Measurements from ENCODE around the gene RPAP2.
"Not testable (repeated sequence)": the region's sequence is repeated elsewhere in the genome, so short reads cannot be mapped to it uniquely, and the experiment has no call there.

RPAP2 gene

GRCh38 chr1:92343061-92343460, 44.2 kb downstream of the RPAP2 start:
- Histone ChIP-seq H3K4me2 (no peak overlapping the region), H3K9ac (no peak overlapping the region), H4K20me1 (no peaks in the 10 kb centered on the region), H3K4me1 (no peaks in the 10 kb centered on the region), H3K27ac (no peak overlapping the region), H3K4me3 (no peak overlapping the region), H3K36me3 (peaks cover 51% of the 10 kb centered on the region), H3K9me3 (no peaks in the 10 kb centered on the region), H3K27me3 (no peaks in the 10 kb centered on the region)
- peak; percentile 21; the same call in 1 of the 2 replicates for TF ChIP-seq Cebpa-rat (IDR thresholded peaks at IDR 0.05)

DNA sequence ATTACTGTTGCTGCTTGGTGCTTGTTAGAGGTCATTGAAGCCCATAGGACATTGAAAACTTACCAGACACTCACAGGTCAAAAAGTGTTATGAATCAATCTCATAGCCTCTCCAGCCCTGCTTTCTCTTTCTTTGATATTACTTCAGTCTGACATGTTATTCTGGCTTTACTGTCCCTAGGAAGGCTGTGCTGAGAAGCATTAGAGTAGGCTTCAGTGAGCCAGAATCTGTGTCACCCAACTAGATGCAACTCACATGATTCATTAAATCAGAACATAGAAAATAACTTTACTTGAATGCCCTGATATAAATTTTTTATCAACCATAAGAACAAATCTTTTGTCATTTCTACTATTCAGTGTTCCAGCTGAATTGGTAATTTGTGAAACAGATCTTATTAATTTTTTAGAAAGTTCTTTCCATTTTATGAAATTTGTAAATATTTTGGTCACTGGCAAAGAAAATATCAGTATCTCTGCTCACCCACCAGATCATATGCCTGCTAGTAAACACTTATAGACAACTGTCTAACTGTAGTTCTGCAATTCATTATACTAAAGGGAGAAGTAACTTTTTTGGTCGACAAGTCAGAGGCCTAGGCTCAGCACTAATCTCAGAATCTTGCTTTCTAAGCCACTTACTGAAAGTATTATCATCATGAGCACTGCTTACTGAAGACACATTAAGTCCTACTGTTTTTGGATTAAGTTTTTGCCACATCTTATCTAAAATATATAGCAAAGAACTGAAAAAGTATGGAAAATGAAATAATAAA, 48.2 kb downstream of the RPAP2 start:
- no peak overlapping the region for H3K4me3 ChIP-seq
- no peaks in the 10 kb centered on the region for H3K27me3 ChIP-seq
- H4K20me1 ChIP-seq = no peaks in the 10 kb centered on the region
- TF ChIP-seq Cebpa-rat (IDR thresholded peaks at IDR 0.05) = no peak
- H3K36me3 ChIP-seq = peaks cover 66% of the 10 kb centered on the region
- H3K4me1 ChIP-seq = no peaks in the 10 kb centered on the region
- no peak overlapping the region for H3K4me2 ChIP-seq
- H3K9me3 ChIP-seq = peaks cover 15% of the 10 kb centered on the region
- H3K27ac ChIP-seq = no peak overlapping the region
- H3K9ac ChIP-seq = no peak overlapping the region

GRCh38 chr1:92352856-92353255, 54.0 kb downstream of the RPAP2 start:
- no peak overlapping the region for H3K27ac ChIP-seq
- no peak overlapping the region for H3K9ac ChIP-seq
- H3K4me3 ChIP-seq = no peak overlapping the region
- TF ChIP-seq Cebpa-rat (IDR thresholded peaks at IDR 0.05) = no peak
- no peaks in the 10 kb centered on the region for H3K27me3 ChIP-seq
- H3K4me1 ChIP-seq = no peaks in the 10 kb centered on the region
- H3K4me2 ChIP-seq = no peak overlapping the region
- H3K9me3 ChIP-seq = peaks cover 24% of the 10 kb centered on the region
- no peaks in the 10 kb centered on the region for H4K20me1 ChIP-seq
- H3K36me3 ChIP-seq = peaks cover 72% of the 10 kb centered on the region

GRCh38 chr1:92354259-92354658, 55.4 kb downstream of the RPAP2 start:
- no peaks in the 10 kb centered on the region for H4K20me1 ChIP-seq
- no peaks in the 10 kb centered on the region for H3K27me3 ChIP-seq
- no peaks in the 10 kb centered on the region for H3K4me1 ChIP-seq
- no peak overlapping the region for H3K4me3 ChIP-seq
- no peak overlapping the region for H3K4me2 ChIP-seq
- peaks cover 24% of the 10 kb centered on the region for H3K9me3 ChIP-seq
- TF ChIP-seq Cebpa-rat (IDR thresholded peaks at IDR 0.05) = no peak
- H3K27ac ChIP-seq = no peak overlapping the region
- H3K9ac ChIP-seq = no peak overlapping the region
- H3K36me3 ChIP-seq = peaks cover 74% of the 10 kb centered on the region

GRCh38 chr1:92356956-92357355, 58.1 kb downstream of the RPAP2 start:
- H3K4me2 ChIP-seq = no peak overlapping the region
- H4K20me1 ChIP-seq = no peaks in the 10 kb centered on the region
- no peak overlapping the region for H3K27ac ChIP-seq
- H3K4me1 ChIP-seq = no peaks in the 10 kb centered on the region
- no peak overlapping the region for H3K4me3 ChIP-seq
- TF ChIP-seq Cebpa-rat (IDR thresholded peaks at IDR 0.05) = no peak
- peaks cover 65% of the 10 kb centered on the region for H3K36me3 ChIP-seq
- peaks cover 10% of the 10 kb centered on the region for H3K9me3 ChIP-seq
- H3K9ac ChIP-seq = no peak overlapping the region
- H3K27me3 ChIP-seq = no peaks in the 10 kb centered on the region

GRCh38 chr1:92359382-92359781, 60.5 kb downstream of the RPAP2 start:
- H4K20me1 ChIP-seq, H3K4me2 ChIP-seq, H3K27me3 ChIP-seq, H3K9ac ChIP-seq, H3K9me3 ChIP-seq, H3K4me3 ChIP-seq, H3K27ac ChIP-seq, H3K4me1 ChIP-seq: not testable (repeated sequence)
- H3K36me3 ChIP-seq = peaks cover 52% of the 10 kb centered on the region

- Histone ChIP-seq H3K4me3 (no peak overlapping the region), H3K4me2 (no peak overlapping the region), H4K20me1 (no peaks in the 10 kb centered on the region), H3K36me3 (peaks cover 49% of the 10 kb centered on the region), H3K9me3 (no peaks in the 10 kb centered on the region), H3K27ac (no peak overlapping the region), H3K27me3 (no peaks in the 10 kb centered on the region), H3K4me1 (no peaks in the 10 kb centered on the region), H3K9ac (no peak overlapping the region)
- TF ChIP-seq Cebpa-rat (IDR thresholded peaks at IDR 0.05) = no peak
Measured at GRCh38 chr1:92359986-92360385, 61.1 kb downstream of the RPAP2 start.

- H3K4me1 ChIP-seq = no peaks in the 10 kb centered on the region
- H4K20me1 ChIP-seq = no peaks in the 10 kb centered on the region
- H3K27ac ChIP-seq = no peak overlapping the region
- no peak overlapping the region for H3K4me2 ChIP-seq
- H3K27me3 ChIP-seq = no peaks in the 10 kb centered on the region
- H3K36me3 ChIP-seq = peaks cover 28% of the 10 kb centered on the region
- TF ChIP-seq Cebpa-rat (IDR thresholded peaks at IDR 0.05) = no peak
- no peak overlapping the region for H3K4me3 ChIP-seq
- no peak overlapping the region for H3K9ac ChIP-seq
- H3K9me3 ChIP-seq = no peaks in the 10 kb centered on the region
Measured at GRCh38 chr1:92362970-92363369, 64.1 kb downstream of the RPAP2 start.

DNA sequence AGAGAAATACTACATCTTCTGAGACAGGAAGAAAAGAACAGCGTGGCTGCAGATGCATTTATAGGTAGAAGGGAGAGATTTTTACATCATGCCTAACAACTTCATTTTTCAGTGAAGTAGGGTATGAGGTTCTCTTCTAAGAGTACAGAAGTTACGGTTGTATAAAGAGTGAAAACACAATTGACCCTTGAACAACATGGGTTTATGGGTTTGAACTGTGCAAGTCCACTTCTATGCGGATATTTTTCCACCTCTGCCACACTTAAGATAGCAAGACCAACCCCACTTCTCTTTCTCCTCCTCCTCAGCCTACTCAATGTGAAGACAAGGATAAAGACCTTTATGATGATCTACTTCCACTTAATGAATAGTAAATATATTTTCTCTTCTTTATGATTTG, 64.5 kb downstream of the RPAP2 start:
- no peak overlapping the region for H3K9ac ChIP-seq
- H3K27ac ChIP-seq = no peak overlapping the region
- no peaks in the 10 kb centered on the region for H4K20me1 ChIP-seq
- H3K27me3 ChIP-seq = no peaks in the 10 kb centered on the region
- H3K36me3 ChIP-seq = peaks cover 24% of the 10 kb centered on the region
- H3K9me3 ChIP-seq = no peaks in the 10 kb centered on the region
- no peaks in the 10 kb centered on the region for H3K4me1 ChIP-seq
- H3K4me2 ChIP-seq = no peak overlapping the region
- no peak overlapping the region for H3K4me3 ChIP-seq
- TF ChIP-seq Cebpa-rat (IDR thresholded peaks at IDR 0.05) = no peak

GRCh38 chr1:92365378-92366039, 66.7 kb downstream of the RPAP2 start:
- H3K4me1 ChIP-seq = no peaks in the 10 kb centered on the region
- H3K27me3 ChIP-seq = no peaks in the 10 kb centered on the region
- H4K20me1 ChIP-seq = no peaks in the 10 kb centered on the region
- no peak for TF ChIP-seq Cebpa-rat (IDR thresholded peaks at IDR 0.05)
- no peak overlapping the region for H3K9ac ChIP-seq
- no peak overlapping the region for H3K4me2 ChIP-seq
- H3K27ac ChIP-seq = no peak overlapping the region
- peaks cover 13% of the 10 kb centered on the region for H3K36me3 ChIP-seq
- no peak overlapping the region for H3K4me3 ChIP-seq
- no peaks in the 10 kb centered on the region for H3K9me3 ChIP-seq
